ENCODE data around the gene GRID1.

Gene GRID1

GRCh38 chr10:86213148-86213547 lies 153.4 kb downstream of the GRID1 start:
- DNase-seq (ENCODE audit: low read depth, low spot score), result no peak

GRCh38 chr10:86212391-86212700 lies 154.2 kb downstream of the GRID1 start:
- no peak for DNase-seq (ENCODE audit: low read depth, low spot score)

- no peak for DNase-seq (ENCODE audit: low read depth, low spot score)
These were observed 154.8 kb downstream of the GRID1 start for GRCh38 chr10:86211691-86212390.

GRCh38 chr10:86210416-86210815 lies 156.2 kb downstream of the GRID1 start:
- no peak for DNase-seq (ENCODE audit: low read depth, low spot score)

GRCh38 chr10:86209726-86210125 lies 156.9 kb downstream of the GRID1 start:
- DNase-seq (ENCODE audit: low read depth, low spot score), result no peak

- no peak for DNase-seq (ENCODE audit: low read depth, low spot score)
These were observed 159.4 kb downstream of the GRID1 start for GRCh38 chr10:86207226-86207625.

GRCh38 chr10:86206240-86206579 lies 160.4 kb downstream of the GRID1 start:
- no peak for DNase-seq (ENCODE audit: low read depth, low spot score)

GRCh38 chr10:86205306-86206239 lies 161.0 kb downstream of the GRID1 start:
- DNase-seq (ENCODE audit: low read depth, low spot score), result no peak

GRCh38 chr10:86204421-86205305 lies 161.9 kb downstream of the GRID1 start:
- no peak for DNase-seq (ENCODE audit: low read depth, low spot score)

- DNase-seq (ENCODE audit: low read depth, low spot score), result peak; percentile 17
These were observed 163.3 kb downstream of the GRID1 start for GRCh38 chr10:86203162-86203905.

GRCh38 chr10:86202226-86202735 lies 164.3 kb downstream of the GRID1 start:
- DNase-seq (ENCODE audit: low read depth, low spot score), result no peak

- DNase-seq (ENCODE audit: low read depth, low spot score), result no peak
These were observed 165.7 kb downstream of the GRID1 start for GRCh38 chr10:86200867-86201266.

GRCh38 chr10:86200269-86200668 lies 166.3 kb downstream of the GRID1 start:
- no peak for DNase-seq (ENCODE audit: low read depth, low spot score)

- DNase-seq (ENCODE audit: low read depth, low spot score), result no peak
These were observed 167.6 kb downstream of the GRID1 start for GRCh38 chr10:86199041-86199440.

- no peak for DNase-seq (ENCODE audit: low read depth, low spot score)
These were observed 168.3 kb downstream of the GRID1 start for GRCh38 chr10:86198271-86198670.

- DNase-seq (ENCODE audit: low read depth, low spot score), result no peak
These were observed 169.3 kb downstream of the GRID1 start for GRCh38 chr10:86197166-86197790.

GRCh38 chr10:86195521-86196157 lies 171.0 kb downstream of the GRID1 start:
- DNase-seq (ENCODE audit: low read depth, low spot score), result no peak

- no peak for DNase-seq (ENCODE audit: low read depth, low spot score)
These were observed 171.9 kb downstream of the GRID1 start for GRCh38 chr10:86194684-86195083.

- no peak for DNase-seq (ENCODE audit: low read depth, low spot score)
These were observed 172.8 kb downstream of the GRID1 start for GRCh38 chr10:86193841-86194240.

GRCh38 chr10:86192691-86193090 lies 173.9 kb downstream of the GRID1 start:
- DNase-seq (ENCODE audit: low read depth, low spot score), result no peak
